Hepatocyte (in vitro differentiated cells): Measurements from ENCODE around the gene C3orf20. TPM values are rescaled to one million over a fixed set of nuclear protein-coding genes. Genes with fewer than 3 reads are reported as not detected.

Source experiments
- DNase-seq: peaks from one replicate; pipeline ENCODE4 v3.0.0-alpha.2; 2016; ENCODE audit warnings: low spot score
- H2AFZ ChIP-seq: fragments of 200-600 bp; sonication (generic); 2 replicates; pipeline ENCODE4 v1.6.0; 2016; ENCODE audit warnings: antibody characterized with exemption, mild to moderate bottlenecking
- H3K27ac ChIP-seq: fragments of 200-600 bp; sonication (generic); 2 replicates; pipeline ENCODE4 v1.5.1; 2016; ENCODE audit warnings: mild to moderate bottlenecking
- H3K27me3 ChIP-seq: fragments of 200-600 bp; sonication (generic); 2 replicates; pipeline ENCODE4 v1.6.1; 2016
- H3K36me3 ChIP-seq: fragments of 200-600 bp; sonication (generic); replicated peaks from 2 replicates; pipeline ENCODE4 v1.5.1; 2016; ENCODE audit warnings: low read depth; ENCODE audit not compliant: insufficient read depth
- H3K4me1 ChIP-seq: fragments of 200-600 bp; sonication (generic); 2 replicates; pipeline ENCODE4 v1.5.1; 2016; ENCODE audit warnings: mild to moderate bottlenecking, moderate library complexity; ENCODE audit not compliant: insufficient read depth
- H3K4me2 ChIP-seq: fragments of 200-600 bp; sonication (generic); 2 replicates; pipeline ENCODE4 v1.6.0; 2016
- H3K4me3 ChIP-seq: fragments of 200-600 bp; sonication (generic); 2 replicates; pipeline ENCODE4 v1.5.1; 2016; ENCODE audit warnings: mild to moderate bottlenecking
- H3K79me2 ChIP-seq: fragments of 200-600 bp; sonication (generic); 2 replicates; pipeline ENCODE4 v1.6.0; 2017; ENCODE audit warnings: mild to moderate bottlenecking
- H3K9me2 ChIP-seq: fragments of 200-600 bp; sonication (generic); replicated peaks from 2 replicates; pipeline ENCODE4 v1.6.0; 2017; ENCODE audit warnings: mild to moderate bottlenecking; ENCODE audit not compliant: insufficient read depth
- H3K9me3 ChIP-seq: fragments of 200-600 bp; sonication (generic); 2 replicates; pipeline ENCODE4 v1.5.1; 2016; ENCODE audit warnings: low read depth, mild to moderate bottlenecking
- H4K20me1 ChIP-seq: fragments of 200-600 bp; sonication (generic); 2 replicates; pipeline ENCODE4 v1.6.0; 2016; ENCODE audit warnings: mild to moderate bottlenecking; ENCODE audit not compliant: insufficient read depth, poor library complexity, severe bottlenecking
- EZH2 ChIP-seq: fragments of 200-600 bp; sonication (generic); IDR thresholded peaks from 2 replicates; pipeline ENCODE4 v1.6.1; 2016; ENCODE audit warnings: antibody characterized with exemption, mild to moderate bottlenecking, borderline replicate concordance
- EZH2phosphoT487 ChIP-seq: fragments of 200-600 bp; sonication (generic); IDR thresholded peaks from one replicate; pipeline ENCODE4 v1.6.1; 2018; ENCODE audit warnings: antibody characterized with exemption, mild to moderate bottlenecking, low read depth, moderate library complexity; ENCODE audit not compliant: unreplicated experiment, severe bottlenecking
- WGBS: methylation state at CpG from one replicate; pipeline ENCODE4 v1.1.6; 2016; ENCODE audit warnings: low lambda C conversion rate; ENCODE audit errors: missing lambda C conversion rate; 5-methylcytosine and 5-hydroxymethylcytosine counted together
- polyA plus RNA-seq: library from polyadenylated mRNA; unstranded; fragments of >200 nt; fragmentation: Nextera tagmentation; extraction: Ambion mirVana; gene quantifications from 2 replicates; pipeline ENCODE4 v1.2.1, GENCODE V29; 2016
- total RNA-seq: library from RNA; depleted of rRNA; stranded (reverse); fragments of >200 nt; gene quantifications from 2 replicates; pipeline ENCODE4 v1.2.3, GENCODE V29; 2014
- TF ChIP-seq, protein P1 (sequence below): fragments of 200-600 bp; sonication (generic); IDR thresholded peaks from 2 replicates; pipeline ENCODE4 v1.5.1; 2016; ENCODE audit warnings: antibody characterized with exemption, mild to moderate bottlenecking; ENCODE audit not compliant: poor library complexity

The C3orf20 gene
- total and polyA plus RNA-seq, 2 experiments from 2014 or later, result 0.07 TPM; not detected in 1

DNA sequence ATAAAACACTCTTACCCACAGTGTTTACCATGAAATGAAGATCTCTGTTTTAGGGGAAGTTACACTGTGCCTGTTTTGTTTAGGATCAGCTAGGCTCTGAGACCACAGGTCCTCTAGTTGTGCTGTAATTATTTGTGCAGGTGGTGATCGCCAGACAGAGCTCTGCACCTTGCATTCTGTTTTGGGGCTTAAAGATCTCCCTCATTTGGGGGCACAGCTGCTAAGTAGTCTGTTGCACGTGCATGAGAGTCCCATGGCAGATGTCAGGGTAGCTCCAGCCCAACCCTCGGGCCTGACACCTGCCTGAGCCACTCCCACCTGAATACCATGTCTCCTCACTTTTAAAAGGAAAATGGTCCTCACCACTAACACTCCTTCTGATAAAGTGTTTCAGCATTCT, 12.4 kb downstream of the C3orf20 start:
- H3K4me1 ChIP-seq, result no peaks in the 10 kb centered on the region
- peaks cover 8% of the 10 kb centered on the region for H3K27me3 ChIP-seq
- 60% methylated on average over 3 of the region's 3 CpGs for WGBS

GRCh38 chr3:14688525-14688924, 13.6 kb downstream of the C3orf20 start:
- Histone ChIP-seq H3K27ac (no peak overlapping the region), H3K9me3 (no peaks in the 10 kb centered on the region), H3K4me1 (no peaks in the 10 kb centered on the region), H4K20me1 (no peaks in the 10 kb centered on the region), H3K4me3 (no peak overlapping the region), H3K36me3 (no peaks in the 10 kb centered on the region), H3K4me2 (no peak overlapping the region), H2AFZ (no peak overlapping the region), H3K79me2 (no peaks in the 10 kb centered on the region), H3K27me3 (peaks cover 8% of the 10 kb centered on the region), H3K9me2 (no peaks in the 10 kb centered on the region)
- WGBS, result 71% methylated on average over 2 of the region's 2 CpGs
- TF ChIP-seq EZH2phosphoT487 (no peak), EZH2 (no peak)
- TF ChIP-seq, protein P1, sequence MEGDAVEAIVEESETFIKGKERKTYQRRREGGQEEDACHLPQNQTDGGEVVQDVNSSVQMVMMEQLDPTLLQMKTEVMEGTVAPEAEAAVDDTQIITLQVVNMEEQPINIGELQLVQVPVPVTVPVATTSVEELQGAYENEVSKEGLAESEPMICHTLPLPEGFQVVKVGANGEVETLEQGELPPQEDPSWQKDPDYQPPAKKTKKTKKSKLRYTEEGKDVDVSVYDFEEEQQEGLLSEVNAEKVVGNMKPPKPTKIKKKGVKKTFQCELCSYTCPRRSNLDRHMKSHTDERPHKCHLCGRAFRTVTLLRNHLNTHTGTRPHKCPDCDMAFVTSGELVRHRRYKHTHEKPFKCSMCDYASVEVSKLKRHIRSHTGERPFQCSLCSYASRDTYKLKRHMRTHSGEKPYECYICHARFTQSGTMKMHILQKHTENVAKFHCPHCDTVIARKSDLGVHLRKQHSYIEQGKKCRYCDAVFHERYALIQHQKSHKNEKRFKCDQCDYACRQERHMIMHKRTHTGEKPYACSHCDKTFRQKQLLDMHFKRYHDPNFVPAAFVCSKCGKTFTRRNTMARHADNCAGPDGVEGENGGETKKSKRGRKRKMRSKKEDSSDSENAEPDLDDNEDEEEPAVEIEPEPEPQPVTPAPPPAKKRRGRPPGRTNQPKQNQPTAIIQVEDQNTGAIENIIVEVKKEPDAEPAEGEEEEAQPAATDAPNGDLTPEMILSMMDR, result no peak
- DNase-seq, result no peak

More for the DNA sequence above, 12.4 kb downstream of the C3orf20 start:
- Histone ChIP-seq H4K20me1 (no peaks in the 10 kb centered on the region), H3K4me2 (no peak overlapping the region), H3K27ac (no peak overlapping the region), H3K9me3 (no peaks in the 10 kb centered on the region), H3K9me2 (no peaks in the 10 kb centered on the region), H3K4me3 (no peak overlapping the region), H3K36me3 (no peaks in the 10 kb centered on the region), H3K79me2 (no peaks in the 10 kb centered on the region), H2AFZ (no peak overlapping the region)
- TF ChIP-seq EZH2phosphoT487 (no peak), EZH2 (no peak)
- TF ChIP-seq, protein P1, result no peak
- no peak for DNase-seq

DNA sequence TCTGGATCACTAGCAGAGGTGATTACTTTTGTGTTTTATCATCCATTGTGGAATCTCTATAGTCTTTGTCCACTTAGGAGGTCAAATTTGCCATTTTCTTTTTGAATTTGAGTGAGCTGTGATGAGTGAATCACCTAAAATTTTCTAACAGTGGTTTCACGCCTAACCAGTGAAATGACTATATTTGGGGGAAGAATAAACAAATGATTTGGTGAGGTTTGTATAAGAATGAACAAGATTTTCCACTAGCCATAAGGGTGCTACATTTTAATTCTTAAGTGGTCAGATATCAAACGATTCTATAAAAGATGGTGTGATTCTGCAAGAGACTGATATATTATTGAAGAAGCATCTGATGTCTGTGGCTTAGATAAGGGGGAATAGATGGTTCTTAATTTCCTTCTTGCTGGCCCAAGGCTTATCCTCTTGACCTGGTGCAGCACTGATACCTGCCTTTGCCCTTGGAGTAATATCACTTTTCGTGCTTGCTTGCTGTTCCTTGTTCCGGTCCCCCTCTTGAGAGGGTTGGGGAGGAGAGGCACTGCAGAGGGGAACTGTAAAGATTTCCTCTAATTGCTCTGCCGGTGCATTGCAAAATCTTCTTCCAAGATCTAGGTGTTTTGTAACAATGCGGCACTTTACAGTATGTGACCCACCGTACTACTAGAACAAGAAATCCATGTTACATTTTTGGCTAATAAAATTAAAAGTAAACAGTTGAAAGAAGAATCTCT, 14.5 kb downstream of the C3orf20 start:
- WGBS, result 69% methylated on average over 7 of the region's 7 CpGs

More for the DNA sequence above, 14.5 kb downstream of the C3orf20 start:
- no peak for DNase-seq
- Histone ChIP-seq H3K4me1 (no peaks in the 10 kb centered on the region), H3K9me2 (no peaks in the 10 kb centered on the region), H2AFZ (no peak overlapping the region), H3K9me3 (no peaks in the 10 kb centered on the region), H3K4me2 (no peak overlapping the region), H3K27ac (no peak overlapping the region), H3K4me3 (no peak overlapping the region), H3K79me2 (no peaks in the 10 kb centered on the region), H4K20me1 (no peaks in the 10 kb centered on the region), H3K27me3 (peaks cover 8% of the 10 kb centered on the region), H3K36me3 (no peaks in the 10 kb centered on the region)
- TF ChIP-seq, protein P1, result no peak
- TF ChIP-seq EZH2, result no peak
- TF ChIP-seq EZH2phosphoT487, result no peak
